Articular chondrocyte of knee joint (primary cell): ENCODE measurements around the gene KRT78. TPM values are rescaled to one million over a fixed set of nuclear protein-coding genes. Genes with fewer than 3 reads are reported as not detected.

Source experiments
- total RNA-seq: library from RNA; depleted of rRNA; stranded (reverse); fragments of >200 nt; gene quantifications from 2 replicates; pipeline ENCODE4 v1.2.3, GENCODE V29; 2012

The KRT78 gene, protein sequence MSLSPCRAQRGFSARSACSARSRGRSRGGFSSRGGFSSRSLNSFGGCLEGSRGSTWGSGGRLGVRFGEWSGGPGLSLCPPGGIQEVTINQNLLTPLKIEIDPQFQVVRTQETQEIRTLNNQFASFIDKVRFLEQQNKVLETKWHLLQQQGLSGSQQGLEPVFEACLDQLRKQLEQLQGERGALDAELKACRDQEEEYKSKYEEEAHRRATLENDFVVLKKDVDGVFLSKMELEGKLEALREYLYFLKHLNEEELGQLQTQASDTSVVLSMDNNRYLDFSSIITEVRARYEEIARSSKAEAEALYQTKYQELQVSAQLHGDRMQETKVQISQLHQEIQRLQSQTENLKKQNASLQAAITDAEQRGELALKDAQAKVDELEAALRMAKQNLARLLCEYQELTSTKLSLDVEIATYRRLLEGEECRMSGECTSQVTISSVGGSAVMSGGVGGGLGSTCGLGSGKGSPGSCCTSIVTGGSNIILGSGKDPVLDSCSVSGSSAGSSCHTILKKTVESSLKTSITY
- not detected in 2 replicates for total RNA-seq

DNA sequence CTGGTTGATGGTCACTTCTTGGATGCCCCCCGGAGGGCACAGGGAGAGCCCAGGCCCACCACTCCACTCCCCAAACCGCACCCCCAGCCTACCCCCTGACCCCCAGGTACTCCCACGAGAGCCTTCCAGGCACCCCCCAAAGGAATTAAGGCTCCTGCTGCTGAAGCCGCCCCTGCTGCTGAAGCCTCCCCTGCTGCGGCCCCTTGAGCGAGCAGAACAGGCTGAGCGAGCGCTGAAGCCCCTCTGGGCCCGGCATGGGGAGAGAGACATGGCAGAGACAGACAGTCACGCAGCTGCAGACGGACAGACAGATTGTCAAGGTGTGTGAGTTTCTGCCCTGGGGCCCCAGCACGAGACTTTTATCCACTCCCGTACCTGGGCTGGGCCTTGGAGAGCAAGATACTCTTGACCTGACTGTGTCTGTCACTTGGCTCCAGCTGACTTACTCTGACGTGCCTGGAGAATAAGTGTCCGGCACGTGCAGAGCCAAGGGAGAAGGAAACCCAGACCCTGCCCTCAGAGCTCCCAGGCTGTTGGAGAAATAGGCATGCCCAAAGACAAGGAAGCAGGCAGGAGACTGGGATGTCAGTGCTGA, at the start of gene KRT78:
TSS of gene KRT78 (minus strand) at position 334 of the 595 bp plus-strand sequence. CDS start at position 270, 64 bp downstream.

GRCh38 chr12:52833922-52834726, 14.7 kb downstream of the KRT78 start, which contains the start of gene KRT79:
KRT79 (minus strand) TSS chr12:52834311; CDS start chr12:52834260, 51 bp downstream.

DNA sequence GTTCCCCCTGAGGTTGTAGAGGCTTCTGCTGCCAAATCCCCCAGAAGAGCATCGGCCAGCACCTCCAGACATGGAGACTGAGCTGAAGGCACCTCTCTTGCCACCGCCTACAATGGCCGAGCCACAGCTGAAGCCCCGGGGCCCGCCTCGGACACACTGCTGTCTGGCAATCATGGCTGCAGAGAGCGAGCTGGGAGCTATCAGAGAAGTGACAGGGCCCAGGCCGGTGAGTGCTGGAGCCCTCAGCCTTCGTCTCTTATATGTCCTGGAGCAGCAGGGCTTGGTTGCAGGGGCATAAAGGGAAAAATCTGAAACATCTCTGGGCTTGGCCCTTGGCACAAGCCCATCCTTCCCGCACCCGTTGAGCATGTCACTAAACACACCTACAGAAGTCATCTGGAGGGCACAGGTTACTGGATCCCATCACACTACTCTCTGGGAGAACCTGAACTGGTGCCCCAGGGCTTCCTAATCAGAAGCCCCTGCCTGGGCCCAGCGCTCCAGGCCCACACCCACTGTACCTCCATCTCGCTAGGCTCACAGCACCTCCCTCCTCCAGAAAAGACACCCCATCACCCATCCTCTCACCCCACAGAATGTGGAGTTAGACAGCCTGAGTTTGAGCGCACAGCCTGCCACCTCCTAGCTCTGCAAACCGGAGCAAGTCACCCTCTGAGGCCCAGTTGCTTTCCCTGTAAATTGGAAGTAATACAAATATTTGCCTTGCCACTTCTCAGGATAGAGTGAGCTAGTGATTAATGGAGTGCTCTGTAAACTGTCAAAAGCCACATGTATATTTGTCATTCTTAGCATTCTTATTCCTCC, 34.7 kb downstream of the KRT78 start, which contains the start of gene KRT4:
TSS of gene KRT4 (minus strand) at position 232 of the 825 bp plus-strand sequence. CDS start at position 174, 58 bp downstream.

GRCh38 chr12:52795694-52796428, 52.9 kb downstream of the KRT78 start, which contains the start of gene KRT3:
KRT3 (minus strand) TSS chr12:52796117; CDS start chr12:52796042, 75 bp downstream.

Other genes starting within 250 kb of the KRT78 start
- not detected in 2 replicates for gene KRT72, start 247.5 kb downstream of the KRT78 start, total RNA-seq
- gene KRT73, start 230.4 kb downstream of the KRT78 start, total RNA-seq, result not detected in 2 replicates
- not detected in 2 replicates for gene KRT2, start 196.8 kb downstream of the KRT78 start, total RNA-seq
- not detected in 2 replicates for gene KRT1, start 168.6 kb downstream of the KRT78 start, total RNA-seq
- gene KRT77, start 145.5 kb downstream of the KRT78 start, total RNA-seq, result not detected in 2 replicates
- gene KRT76, start 71.6 kb downstream of the KRT78 start, total RNA-seq, result not detected in 2 replicates
- not detected in 2 replicates for gene KRT3, start 52.9 kb downstream of the KRT78 start, total RNA-seq
- 0.39 and 0.43 TPM in 2 replicates for gene KRT4, start 34.9 kb downstream of the KRT78 start, total RNA-seq
- not detected in 2 replicates for gene KRT79, start 14.7 kb downstream of the KRT78 start, total RNA-seq
- gene KRT8, start 56.1 kb upstream of the KRT78 start, total RNA-seq, result 7.6 and 11.7 TPM in 2 replicates
- 2.1 and 4.3 TPM in 2 replicates for gene KRT18, start 100.1 kb upstream of the KRT78 start, total RNA-seq
- 1,075 and 1,228 TPM in 2 replicates for gene EIF4B, start 157.5 kb upstream of the KRT78 start, total RNA-seq
- 61.2 and 85.7 TPM in 2 replicates for gene TNS2, start 201.1 kb upstream of the KRT78 start, total RNA-seq
- 26.8 and 32.0 TPM in 2 replicates for gene SPRYD3, start 230.4 kb upstream of the KRT78 start, total RNA-seq
- gene IGFBP6, start 248.7 kb upstream of the KRT78 start, total RNA-seq, result 242 and 329 TPM in 2 replicates